Myometrial cell (primary cell): ENCODE results near the gene MFAP5. TPM values are rescaled to one million over a fixed set of nuclear protein-coding genes. Genes with fewer than 3 reads are reported as not detected.

Experiments
- total RNA-seq: library from RNA; depleted of rRNA; stranded (reverse); fragments of >200 nt; gene quantifications from 2 replicates; pipeline ENCODE4 v1.2.3, GENCODE V29; 2015

The MFAP5 gene
- 3.2 TPM in 2 replicates for total RNA-seq

GRCh38 chr12:8662593-8662992 lies at the start of gene MFAP5:
Gene MFAP5 (minus strand): TSS chr12:8662826. CDS start chr12:8662104, 722 bp downstream.

GRCh38 chr12:8697476-8698131 lies 35.0 kb upstream of the MFAP5 start, which contains the start of gene RIMKLB:
Gene RIMKLB (plus strand): TSS chr12:8697991. CDS start chr12:8713867, 15,876 bp downstream.

GRCh38 chr12:8612629-8613028 lies 50.0 kb downstream of the MFAP5 start, which contains the start of gene AICDA:
Gene AICDA (minus strand): TSS chr12:8612859. CDS start chr12:8612767, 92 bp downstream.

Other genes with a start within 250 kb of the MFAP5 start
- gene CLEC6A, start 206.9 kb downstream of the MFAP5 start, total RNA-seq = not detected in 2 replicates
- not detected in 2 replicates for gene CLEC4D, start 149.3 kb downstream of the MFAP5 start, total RNA-seq
- gene CLEC4E, start 121.9 kb downstream of the MFAP5 start, total RNA-seq = not detected in 2 replicates
- not detected in 2 replicates for gene AICDA, start 50.0 kb downstream of the MFAP5 start, total RNA-seq
- gene RIMKLB, start 35.2 kb upstream of the MFAP5 start, total RNA-seq = 4.9 and 7.6 TPM in 2 replicates
- not detected in 2 replicates for gene A2ML1, start 159.8 kb upstream of the MFAP5 start, total RNA-seq